Breast epithelium (tissue), 4 donors: Measurements from ENCODE around the gene ELOVL7. TPM values are rescaled to one million over a fixed set of nuclear protein-coding genes. Genes with fewer than 3 reads are reported as not detected.

Experiments used
- DNase-seq, 2 donors: peaks; one replicate each; pipeline ENCODE4 v3.0.0-alpha.2; 2019; ENCODE audit warnings: low spot score in 2 of 2
- H3K27ac ChIP-seq, 2 donors: fragments of 200-600 bp; sonication (generic) in 1 of 2; one replicate each; pipeline ENCODE4 v1.5.1; 2016 to 2019; ENCODE audit warnings: mild to moderate bottlenecking in 1 of 2
- H3K27me3 ChIP-seq, 2 donors: fragments of 200-600 bp; sonication (generic) in 1 of 2; one replicate each; pipeline versions ENCODE4 v1.5.1 to v1.6.0; 2017 to 2019; ENCODE audit warnings: control low read depth in 1 of 2, mild to moderate bottlenecking in 1 of 2
- H3K36me3 ChIP-seq: fragments of 200-600 bp; one replicate; pipeline ENCODE4 v1.5.1; 2019
- H3K4me1 ChIP-seq, 2 donors: fragments of 200-600 bp; sonication (generic); one replicate each; pipeline ENCODE4 v1.5.1; 2016 to 2019; ENCODE audit warnings: control low read depth in 1 of 2
- H3K4me3 ChIP-seq, 3 donors: fragments of 200-600 bp; sonication (generic); 1 replicate in 2 of 3; 2 replicates in 1 of 3; pipeline ENCODE4 v1.5.1; 2016 to 2019; ENCODE audit warnings: mild to moderate bottlenecking in 3 of 3, moderate library complexity in 2 of 3
- H3K9me3 ChIP-seq, 2 donors: fragments of 200-600 bp; sonication (generic) in 1 of 2; one replicate each; pipeline ENCODE4 v1.5.1; 2016 to 2019; ENCODE audit warnings: control low read depth in 1 of 2
- CTCF ChIP-seq, 3 donors: fragments of 450-650 bp; IDR thresholded peaks; one replicate each; pipeline ENCODE4 v1.5.1; 2016 to 2017; ENCODE audit warnings: antibody characterized with exemption in 3 of 3, mild to moderate bottlenecking in 3 of 3, moderate library complexity in 3 of 3
- POLR2A ChIP-seq: fragments of 450-650 bp; IDR thresholded peaks from one replicate; pipeline ENCODE4 v1.6.1; 2016; ENCODE audit warnings: antibody characterized with exemption, mild to moderate bottlenecking, moderate library complexity
- POLR2AphosphoS5 ChIP-seq, 3 donors: sonication (generic); formaldehyde crosslinking; IDR thresholded peaks; one replicate each; pipeline ENCODE4 v1.6.1; 2017; ENCODE audit warnings: antibody characterized with exemption in 3 of 3
- intact Hi-C: fragments of 100-400 bp; cut with DNase I; formaldehyde crosslinking; loops from one replicate; pipeline ENCODE4 v1.15.1; 2023; ENCODE audit warnings: low total_unique reads
- total RNA-seq, 3 donors: library from RNA; depleted of rRNA; stranded (reverse); fragments of >200 nt; gene quantifications; one replicate each; pipeline ENCODE4 v1.1.0, GENCODE V29; 2016

ELOVL7 gene
- total RNA-seq, 3 donors from 2014 or later, result 3.9 to 7.5 (median 6.1) TPM

GRCh38 chr5:60794691-60795090 lies 49.4 kb downstream of the ELOVL7 start:
- H3K36me3 ChIP-seq, result no peaks in the 10 kb centered on the region
- H3K27ac ChIP-seq, result no peak overlapping the region
- no peaks in the 10 kb centered on the region for H3K27me3 ChIP-seq
- intact Hi-C loops, result no loop called here
- TF ChIP-seq POLR2A (no peak), CTCF (IDR thresholded peaks at IDR 0.05) (no peak), POLR2AphosphoS5 (IDR thresholded peaks at IDR 0.05) (no peak)
- no peaks in the 10 kb centered on the region for H3K4me1 ChIP-seq
- no peak for DNase-seq
- H3K4me3 ChIP-seq, result no peak overlapping the region
- H3K9me3 ChIP-seq, result no peaks in the 10 kb centered on the region

- no peak for DNase-seq
- no peak for TF ChIP-seq POLR2A
- no peak for TF ChIP-seq CTCF (IDR thresholded peaks at IDR 0.05)
- no peak for TF ChIP-seq POLR2AphosphoS5 (IDR thresholded peaks at IDR 0.05)
- no peaks in the 10 kb centered on the region for H3K27me3 ChIP-seq
- H3K4me3 ChIP-seq, result no peak overlapping the region
- intact Hi-C loops, result no loop called here
- no peak overlapping the region for H3K27ac ChIP-seq
- no peaks in the 10 kb centered on the region for H3K9me3 ChIP-seq
- H3K36me3 ChIP-seq, result no peaks in the 10 kb centered on the region
- no peaks in the 10 kb centered on the region for H3K4me1 ChIP-seq
Measured at GRCh38 chr5:60792438-60792837, 51.6 kb downstream of the ELOVL7 start.

GRCh38 chr5:60789551-60789950 lies 54.5 kb downstream of the ELOVL7 start:
- no peak overlapping the region for H3K27ac ChIP-seq
- no peak for DNase-seq
- no peaks in the 10 kb centered on the region for H3K4me1 ChIP-seq
- no peaks in the 10 kb centered on the region for H3K27me3 ChIP-seq
- TF ChIP-seq POLR2A, result no peak
- TF ChIP-seq CTCF (IDR thresholded peaks at IDR 0.05), result no peak
- TF ChIP-seq POLR2AphosphoS5 (IDR thresholded peaks at IDR 0.05), result no peak
- H3K4me3 ChIP-seq, result no peak overlapping the region
- H3K9me3 ChIP-seq, result no peaks in the 10 kb centered on the region
- intact Hi-C loops, result no loop called here
- H3K36me3 ChIP-seq, result no peaks in the 10 kb centered on the region

GRCh38 chr5:60788863-60789513 lies 55.1 kb downstream of the ELOVL7 start:
- DNase-seq, result no peak
- Histone ChIP-seq H3K27ac (no peak overlapping the region), H3K27me3 (no peaks in the 10 kb centered on the region), H3K4me1 (no peaks in the 10 kb centered on the region), H3K9me3 (no peaks in the 10 kb centered on the region), H3K36me3 (no peaks in the 10 kb centered on the region), H3K4me3 (no peak overlapping the region)
- intact Hi-C loops, result no loop called here
- no peak for TF ChIP-seq CTCF (IDR thresholded peaks at IDR 0.05)
- TF ChIP-seq POLR2A, result no peak
- TF ChIP-seq POLR2AphosphoS5 (IDR thresholded peaks at IDR 0.05), result no peak

GRCh38 chr5:60779466-60779865 lies 64.6 kb downstream of the ELOVL7 start:
- no peak for DNase-seq
- H3K9me3 ChIP-seq, result peaks cover 0 to 6% of the 10 kb centered on the region in 2 donors
- no peak overlapping the region for H3K4me3 ChIP-seq
- H3K27ac ChIP-seq, result no peak overlapping the region
- H3K4me1 ChIP-seq, result no peaks in the 10 kb centered on the region
- intact Hi-C loops, result no loop called here
- H3K27me3 ChIP-seq, result no peaks in the 10 kb centered on the region
- no peak for TF ChIP-seq CTCF (IDR thresholded peaks at IDR 0.05)
- TF ChIP-seq POLR2AphosphoS5 (IDR thresholded peaks at IDR 0.05), result no peak
- no peak for TF ChIP-seq POLR2A
- no peaks in the 10 kb centered on the region for H3K36me3 ChIP-seq
